Sigmoid colon (tissue), 4 donors: ENCODE results near the gene SF3A1.

Experiments used
- POLR2A ChIP-seq, 2 donors: fragments of 450-650 bp; IDR thresholded peaks; one replicate each; pipeline ENCODE4 v1.6.1; 2016; ENCODE audit warnings: antibody characterized with exemption in 2 of 2, mild to moderate bottlenecking in 2 of 2, moderate library complexity in 2 of 2
- POLR2AphosphoS5 ChIP-seq, 4 donors: sonication (generic); formaldehyde crosslinking; IDR thresholded peaks; one replicate each; pipeline ENCODE4 v1.6.1; 2017; ENCODE audit warnings: antibody characterized with exemption in 4 of 4
- TF ChIP-seq, protein P1 (sequence below), 4 experiments: fragments of 450-650 bp in 3 of 4; fragments of 200-600 bp in 1 of 4; IDR thresholded peaks; one replicate each; pipeline ENCODE4 v1.5.1; 2016 to 2019; ENCODE audit warnings: antibody characterized with exemption in 4 of 4, mild to moderate bottlenecking in 3 of 4, moderate library complexity in 2 of 4

DNA sequence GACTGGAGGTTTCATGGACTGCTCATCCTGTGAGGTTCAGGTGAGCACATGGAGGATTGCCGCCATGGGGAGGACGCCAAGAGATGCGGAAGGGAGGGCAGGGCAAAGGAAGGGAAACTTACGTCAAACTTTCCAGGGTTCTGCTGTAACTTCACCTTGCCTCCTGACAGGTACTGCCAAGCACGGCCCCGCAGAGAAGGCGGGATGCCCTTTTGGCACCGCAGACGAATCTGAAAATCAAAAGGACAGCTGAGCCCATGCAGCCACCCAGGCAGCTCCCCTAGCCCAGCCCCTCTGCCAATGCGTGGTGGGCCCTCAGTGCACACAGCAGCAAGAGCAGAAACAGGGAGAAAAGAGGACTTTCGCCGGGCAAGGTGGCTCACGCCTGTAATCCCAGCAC lies 57.4 kb downstream of the SF3A1 start:
- TF ChIP-seq, protein P1, sequence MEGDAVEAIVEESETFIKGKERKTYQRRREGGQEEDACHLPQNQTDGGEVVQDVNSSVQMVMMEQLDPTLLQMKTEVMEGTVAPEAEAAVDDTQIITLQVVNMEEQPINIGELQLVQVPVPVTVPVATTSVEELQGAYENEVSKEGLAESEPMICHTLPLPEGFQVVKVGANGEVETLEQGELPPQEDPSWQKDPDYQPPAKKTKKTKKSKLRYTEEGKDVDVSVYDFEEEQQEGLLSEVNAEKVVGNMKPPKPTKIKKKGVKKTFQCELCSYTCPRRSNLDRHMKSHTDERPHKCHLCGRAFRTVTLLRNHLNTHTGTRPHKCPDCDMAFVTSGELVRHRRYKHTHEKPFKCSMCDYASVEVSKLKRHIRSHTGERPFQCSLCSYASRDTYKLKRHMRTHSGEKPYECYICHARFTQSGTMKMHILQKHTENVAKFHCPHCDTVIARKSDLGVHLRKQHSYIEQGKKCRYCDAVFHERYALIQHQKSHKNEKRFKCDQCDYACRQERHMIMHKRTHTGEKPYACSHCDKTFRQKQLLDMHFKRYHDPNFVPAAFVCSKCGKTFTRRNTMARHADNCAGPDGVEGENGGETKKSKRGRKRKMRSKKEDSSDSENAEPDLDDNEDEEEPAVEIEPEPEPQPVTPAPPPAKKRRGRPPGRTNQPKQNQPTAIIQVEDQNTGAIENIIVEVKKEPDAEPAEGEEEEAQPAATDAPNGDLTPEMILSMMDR (IDR thresholded peaks at IDR 0.05): no peak
- TF ChIP-seq POLR2A (IDR thresholded peaks at IDR 0.05): no peak
- TF ChIP-seq POLR2AphosphoS5 (IDR thresholded peaks at IDR 0.05): no peak
